ENCODE measurements around the gene GPR139. TPM values are rescaled to one million over a fixed set of nuclear protein-coding genes. Genes with fewer than 3 reads are reported as not detected.

GPR139 gene
- total RNA-seq, 6 experiments from 2014 or later = not detected

GRCh38 chr16:20107083-20107482, 33.4 kb upstream of the GPR139 start:
- ATAC-seq = no peak
- no peaks in the 10 kb centered on the region for H3K4me1 ChIP-seq
- no peak overlapping the region for H3K4me3 ChIP-seq
- H3K36me3 ChIP-seq = no peaks in the 10 kb centered on the region
- no peak for DNase-seq
- H3K27ac ChIP-seq = no peak overlapping the region
- no peaks in the 10 kb centered on the region for H3K9me3 ChIP-seq
- intact Hi-C loops (cut with DNase I) = no loop called here
- H3K27me3 ChIP-seq = no peaks in the 10 kb centered on the region
- WGBS (ENCODE audit: insufficient coverage, low coverage, low lambda C conversion rate, missing lambda C conversion rate) = 29% methylated on average over 2 of the region's 2 CpGs
- TF ChIP-seq CTCF (IDR thresholded peaks at IDR 0.05) = no peak
- no peak for TF ChIP-seq POLR2A (IDR thresholded peaks at IDR 0.05)

- no peak overlapping the region for H3K4me3 ChIP-seq
- H3K36me3 ChIP-seq = no peaks in the 10 kb centered on the region
- WGBS (ENCODE audit: insufficient coverage, low coverage, low lambda C conversion rate, missing lambda C conversion rate) = 53% methylated on average over 4 of the region's 4 CpGs
- DNase-seq = no peak
- H3K27me3 ChIP-seq = no peaks in the 10 kb centered on the region
- no peak for ATAC-seq
- TF ChIP-seq CTCF (IDR thresholded peaks at IDR 0.05) (no peak), POLR2A (IDR thresholded peaks at IDR 0.05) (no peak)
- no peaks in the 10 kb centered on the region for H3K9me3 ChIP-seq
- no peaks in the 10 kb centered on the region for H3K4me1 ChIP-seq
- intact Hi-C loops (cut with DNase I) = no loop called here
- no peak overlapping the region for H3K27ac ChIP-seq
Observed at GRCh38 chr16:20104563-20105183, 31.0 kb upstream of the GPR139 start.

GRCh38 chr16:20102521-20102920, 28.8 kb upstream of the GPR139 start:
- ATAC-seq (no peak), DNase-seq (no peak)
- H3K4me1 ChIP-seq = no peaks in the 10 kb centered on the region
- H3K36me3 ChIP-seq = no peaks in the 10 kb centered on the region
- 25% methylated on average over 1 of the region's 1 CpG for WGBS (ENCODE audit: insufficient coverage, low coverage, low lambda C conversion rate, missing lambda C conversion rate)
- H3K27me3 ChIP-seq = no peaks in the 10 kb centered on the region
- H3K27ac ChIP-seq = no peak overlapping the region
- intact Hi-C loops (cut with DNase I) = no loop called here
- H3K4me3 ChIP-seq = no peak overlapping the region
- no peak for TF ChIP-seq POLR2A (IDR thresholded peaks at IDR 0.05)
- no peak for TF ChIP-seq CTCF (IDR thresholded peaks at IDR 0.05)
- H3K9me3 ChIP-seq = no peaks in the 10 kb centered on the region

GRCh38 chr16:20102021-20102420, 28.3 kb upstream of the GPR139 start:
- Histone ChIP-seq H3K4me3 (no peak overlapping the region), H3K27ac (no peak overlapping the region), H3K36me3 (no peaks in the 10 kb centered on the region), H3K9me3 (no peaks in the 10 kb centered on the region), H3K4me1 (no peaks in the 10 kb centered on the region), H3K27me3 (no peaks in the 10 kb centered on the region)
- ATAC-seq (no peak), DNase-seq (no peak)
- TF ChIP-seq POLR2A (IDR thresholded peaks at IDR 0.05) = no peak
- no peak for TF ChIP-seq CTCF (IDR thresholded peaks at IDR 0.05)
- WGBS (ENCODE audit: insufficient coverage, low coverage, low lambda C conversion rate, missing lambda C conversion rate) = 46% methylated on average over 1 of the region's 2 CpGs
- intact Hi-C loops (cut with DNase I) = no loop called here

- ATAC-seq (no peak), DNase-seq (no peak)
- no peaks in the 10 kb centered on the region for H3K9me3 ChIP-seq
- no peaks in the 10 kb centered on the region for H3K27me3 ChIP-seq
- H3K4me3 ChIP-seq = no peak overlapping the region
- intact Hi-C loops (cut with DNase I) = no loop called here
- 50% methylated on average over 4 of the region's 4 CpGs for WGBS (ENCODE audit: insufficient coverage, low coverage, low lambda C conversion rate, missing lambda C conversion rate)
- H3K4me1 ChIP-seq = no peaks in the 10 kb centered on the region
- no peak overlapping the region for H3K27ac ChIP-seq
- no peak for TF ChIP-seq CTCF (IDR thresholded peaks at IDR 0.05)
- TF ChIP-seq POLR2A (IDR thresholded peaks at IDR 0.05) = no peak
- no peaks in the 10 kb centered on the region for H3K36me3 ChIP-seq
Observed at GRCh38 chr16:20099375-20099774, 25.7 kb upstream of the GPR139 start.
